Neural progenitor cell (in vitro differentiated cells): Measurements from ENCODE around the gene NAA16. TPM values are rescaled to one million over a fixed set of nuclear protein-coding genes. Genes with fewer than 3 reads are reported as not detected.

Experiments
- DNase-seq: peaks from one replicate; pipeline ENCODE4 v3.0.0-alpha.2; 2016; ENCODE audit warnings: low spot score
- H2AFZ ChIP-seq: fragments of 200-600 bp; sonication (generic); replicated peaks from 2 replicates; pipeline ENCODE4 v1.6.1; 2016; ENCODE audit warnings: antibody characterized with exemption
- H3F3A ChIP-seq: fragments of 200-600 bp; sonication (generic); 2 replicates; pipeline ENCODE4 v1.6.1; 2016; ENCODE audit warnings: antibody characterized with exemption, low read depth
- H3K27ac ChIP-seq: fragments of 200-600 bp; sonication (generic); 2 replicates; pipeline ENCODE4 v1.5.1; 2016; ENCODE audit warnings: mild to moderate bottlenecking
- H3K27me3 ChIP-seq: fragments of 200-600 bp; sonication (generic); 2 replicates; pipeline ENCODE4 v1.6.1; 2016; ENCODE audit warnings: mild to moderate bottlenecking, moderate library complexity
- H3K36me3 ChIP-seq: fragments of 200-600 bp; sonication (generic); 2 replicates; pipeline ENCODE4 v1.5.1; 2016
- H3K4me1 ChIP-seq: fragments of 200-600 bp; sonication (generic); 2 replicates; pipeline ENCODE4 v1.6.1; 2016; ENCODE audit warnings: mixed run types
- H3K4me2 ChIP-seq: fragments of 200-600 bp; sonication (generic); 2 replicates; pipeline ENCODE4 v1.6.1; 2016
- H3K4me3 ChIP-seq: fragments of 200-600 bp; sonication (generic); 2 replicates; pipeline ENCODE4 v1.5.1; 2016
- H3K79me2 ChIP-seq: fragments of 200-600 bp; sonication (generic); 2 replicates; pipeline ENCODE4 v1.6.1; 2016; ENCODE audit warnings: low read depth
- H3K9ac ChIP-seq: fragments of 200-600 bp; sonication (generic); 2 replicates; pipeline ENCODE4 v1.6.1; 2016
- H3K9me3 ChIP-seq: fragments of 200-600 bp; sonication (generic); 2 replicates; pipeline ENCODE4 v1.5.1; 2016; ENCODE audit warnings: low read depth
- H4K20me1 ChIP-seq: fragments of 200-600 bp; sonication (generic); 2 replicates; pipeline ENCODE4 v1.6.1; 2016; ENCODE audit warnings: low read depth
- H3K27ac Mint-ChIP-seq: 3 replicates; pipeline ENCODE4 v1.8.0; 2021; ENCODE audit warnings: mixed read lengths
- H3K27me3 Mint-ChIP-seq: 2 replicates; pipeline ENCODE4 v1.8.0; 2022; ENCODE audit warnings: low read depth, mild to moderate bottlenecking, inconsistent platforms, moderate library complexity, mixed read lengths; ENCODE audit not compliant: insufficient read depth
- H3K36me3 Mint-ChIP-seq: 3 replicates; pipeline ENCODE4 v1.8.0; 2021; ENCODE audit warnings: mixed read lengths
- H3K4me1 Mint-ChIP-seq: 3 replicates; pipeline ENCODE4 v1.8.0; 2021; ENCODE audit warnings: mixed read lengths
- H3K4me3 Mint-ChIP-seq: 3 replicates; pipeline ENCODE4 v1.8.0; 2021; ENCODE audit warnings: mild to moderate bottlenecking, moderate library complexity, mixed read lengths
- H3K9me3 Mint-ChIP-seq: 3 replicates; pipeline ENCODE4 v1.8.0; 2020; ENCODE audit warnings: mixed read lengths
- CTCF ChIP-seq: fragments of 200-600 bp; sonication (generic); IDR thresholded peaks from 2 replicates; pipeline ENCODE4 v1.5.1; 2017; ENCODE audit warnings: antibody characterized with exemption, mild to moderate bottlenecking
- EZH2 ChIP-seq: fragments of 200-600 bp; sonication (generic); IDR thresholded peaks from 2 replicates; pipeline ENCODE4 v1.6.1; 2017; ENCODE audit warnings: antibody characterized with exemption, mild to moderate bottlenecking, moderate library complexity
- EZH2phosphoT487 ChIP-seq: fragments of 200-600 bp; sonication (generic); IDR thresholded peaks from 2 replicates; pipeline ENCODE4 v1.6.1; 2017; ENCODE audit warnings: antibody characterized with exemption
- total RNA-seq: library from RNA; depleted of rRNA; stranded (reverse); fragments of >200 nt; gene quantifications from 2 replicates; pipeline ENCODE4 v1.2.3, GENCODE V29; 2015; ENCODE audit warnings: low replicate concordance

Gene NAA16
- total RNA-seq, 1 donor from 2014 or later = 45.3 TPM

- Mint-ChIP-seq H3K9me3 (no peaks in the 10 kb centered on the region), H3K4me1 (no peaks in the 10 kb centered on the region), H3K4me3 (no peak overlapping the region), H3K27me3 (no peaks in the 10 kb centered on the region), H3K36me3 (no peaks in the 10 kb centered on the region), H3K27ac (no peak overlapping the region)
- H3K4me1 ChIP-seq = no peaks in the 10 kb centered on the region
- TF ChIP-seq CTCF (no peak), EZH2 (no peak), EZH2phosphoT487 (no peak)
- no peak overlapping the region for H3K27ac ChIP-seq
- no peaks in the 10 kb centered on the region for H3K27me3 ChIP-seq
- H3K4me3 ChIP-seq = no peak overlapping the region
- no peaks in the 10 kb centered on the region for H4K20me1 ChIP-seq
- no peak overlapping the region for H3K9ac ChIP-seq
- no peaks in the 10 kb centered on the region for H3K79me2 ChIP-seq
- H3F3A ChIP-seq = no peaks in the 10 kb centered on the region
- no peaks in the 10 kb centered on the region for H3K36me3 ChIP-seq
- H3K9me3 ChIP-seq = no peaks in the 10 kb centered on the region
- DNase-seq = no peak
- H3K4me2 ChIP-seq = no peak overlapping the region
- H2AFZ ChIP-seq = no peak overlapping the region
Observed at GRCh38 chr13:41296879-41297646, 14.0 kb upstream of the NAA16 start.

DNA sequence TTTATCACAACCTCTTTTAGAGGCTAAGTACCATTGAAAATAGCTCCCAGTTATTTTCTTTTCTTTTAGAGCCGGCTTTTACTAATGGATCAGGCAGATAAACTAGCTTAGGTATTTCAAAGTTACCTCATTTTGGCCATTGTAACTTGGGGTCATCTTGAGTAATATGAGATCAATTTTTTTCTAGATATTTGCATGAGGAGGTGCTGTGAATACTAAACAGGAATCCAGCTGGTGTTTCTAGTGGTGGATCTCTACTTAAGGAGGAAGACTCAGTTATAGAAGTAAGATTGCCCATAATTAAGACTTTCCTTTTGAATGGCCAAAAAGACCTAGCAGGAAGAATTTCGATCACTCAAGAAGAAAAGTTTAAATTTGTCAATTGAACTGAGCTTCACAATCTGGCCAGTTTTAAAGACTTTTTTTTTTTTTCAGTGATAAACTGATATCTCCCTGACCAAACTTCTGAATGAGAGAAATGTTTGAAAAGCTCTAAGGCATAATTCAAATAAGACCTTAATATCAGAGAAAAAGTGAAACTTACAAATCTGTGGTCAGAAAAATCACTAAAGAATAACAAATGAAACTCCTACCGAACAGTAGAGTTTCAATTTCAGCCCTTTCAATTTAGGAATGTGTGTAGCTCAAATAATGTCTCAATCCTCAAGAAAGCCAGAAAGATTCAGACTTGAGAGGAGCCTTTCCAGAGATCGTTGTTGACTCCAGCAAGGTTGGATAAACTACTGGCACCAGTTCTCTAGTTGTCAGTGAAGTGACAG, 11.6 kb upstream of the NAA16 start:
- H3K4me3 ChIP-seq = no peak overlapping the region
- H3K4me1 ChIP-seq = no peaks in the 10 kb centered on the region
- TF ChIP-seq CTCF = no peak
- no peak for TF ChIP-seq EZH2phosphoT487
- TF ChIP-seq EZH2 = no peak
- H3K27ac Mint-ChIP-seq = no peak overlapping the region
- no peaks in the 10 kb centered on the region for H3K4me1 Mint-ChIP-seq
- no peaks in the 10 kb centered on the region for H3K9me3 ChIP-seq
- no peaks in the 10 kb centered on the region for H3F3A ChIP-seq
- no peaks in the 10 kb centered on the region for H3K9me3 Mint-ChIP-seq
- H3K9ac ChIP-seq = no peak overlapping the region
- H3K27ac ChIP-seq = no peak overlapping the region
- H3K4me3 Mint-ChIP-seq = no peak overlapping the region
- no peaks in the 10 kb centered on the region for H3K79me2 ChIP-seq
- H3K36me3 Mint-ChIP-seq = no peaks in the 10 kb centered on the region
- H3K27me3 Mint-ChIP-seq = no peaks in the 10 kb centered on the region
- no peak overlapping the region for H3K4me2 ChIP-seq
- DNase-seq = no peak
- no peaks in the 10 kb centered on the region for H3K36me3 ChIP-seq
- H2AFZ ChIP-seq = no peak overlapping the region
- H4K20me1 ChIP-seq = no peaks in the 10 kb centered on the region
- H3K27me3 ChIP-seq = no peaks in the 10 kb centered on the region

GRCh38 chr13:41302743-41303142, 8.3 kb upstream of the NAA16 start:
- DNase-seq = no peak
- Mint-ChIP-seq H3K4me3 (no peak overlapping the region), H3K27ac (no peak overlapping the region), H3K36me3 (no peaks in the 10 kb centered on the region), H3K4me1 (no peaks in the 10 kb centered on the region), H3K27me3 (no peaks in the 10 kb centered on the region), H3K9me3 (no peaks in the 10 kb centered on the region)
- H4K20me1 ChIP-seq = no peaks in the 10 kb centered on the region
- H3K9ac ChIP-seq = no peak overlapping the region
- H3K4me2 ChIP-seq = no peak overlapping the region
- H3K4me1 ChIP-seq = no peaks in the 10 kb centered on the region
- no peak for TF ChIP-seq CTCF
- no peak for TF ChIP-seq EZH2
- no peak for TF ChIP-seq EZH2phosphoT487
- no peaks in the 10 kb centered on the region for H3F3A ChIP-seq
- H3K36me3 ChIP-seq = no peaks in the 10 kb centered on the region
- H2AFZ ChIP-seq = no peak overlapping the region
- no peak overlapping the region for H3K27ac ChIP-seq
- H3K27me3 ChIP-seq = no peaks in the 10 kb centered on the region
- H3K4me3 ChIP-seq = no peak overlapping the region
- H3K79me2 ChIP-seq = no peaks in the 10 kb centered on the region
- no peaks in the 10 kb centered on the region for H3K9me3 ChIP-seq
